KMS-11 (cell line): Measurements from ENCODE around the gene NFYB.

ENCODE experiments used
- H2AFZ ChIP-seq: fragments of 200-600 bp; sonication (generic); 2 replicates; pipeline ENCODE4 v1.6.1; 2016; ENCODE audit warnings: antibody characterized with exemption, mixed run types, low read depth
- H3K27ac ChIP-seq: fragments of 200-600 bp; sonication (generic); 2 replicates; pipeline ENCODE4 v1.6.1; 2016; ENCODE audit warnings: mild to moderate bottlenecking, mixed run types
- H3K27me3 ChIP-seq: fragments of 200-600 bp; sonication (generic); 2 replicates; pipeline ENCODE4 v1.6.1; 2017; ENCODE audit warnings: mild to moderate bottlenecking, low read depth, mixed run types, moderate library complexity; ENCODE audit not compliant: insufficient read depth
- H3K36me3 ChIP-seq: fragments of 200-600 bp; sonication (generic); 2 replicates; pipeline ENCODE4 v1.6.1; 2017; ENCODE audit warnings: mild to moderate bottlenecking, mixed run types; ENCODE audit not compliant: insufficient read depth
- H3K4me1 ChIP-seq: fragments of 200-600 bp; sonication (generic); 2 replicates; pipeline ENCODE4 v1.6.1; 2016; ENCODE audit warnings: mild to moderate bottlenecking, low read depth, mixed run types; ENCODE audit not compliant: poor library complexity, severe bottlenecking
- H3K4me2 ChIP-seq: fragments of 200-600 bp; sonication (generic); 2 replicates; pipeline ENCODE4 v1.7.0; 2016; ENCODE audit warnings: mild to moderate bottlenecking, mixed run types
- H3K4me3 ChIP-seq: fragments of 200-600 bp; sonication (generic); IDR thresholded peaks from 2 replicates; pipeline ENCODE4 v1.6.1; 2017; ENCODE audit warnings: low read depth, low read length, mixed read lengths; ENCODE audit not compliant: insufficient read depth
- H3K79me2 ChIP-seq: fragments of 200-600 bp; sonication (generic); 2 replicates; pipeline ENCODE4 v1.6.1; 2016; ENCODE audit warnings: low read depth, mixed run types; ENCODE audit not compliant: insufficient read depth
- H3K9ac ChIP-seq: fragments of 200-600 bp; sonication (generic); 2 replicates; pipeline ENCODE4 v1.6.1; 2016; ENCODE audit warnings: mild to moderate bottlenecking, mixed run types
- H4K20me1 ChIP-seq: fragments of 200-600 bp; sonication (generic); 2 replicates; pipeline ENCODE4 v1.6.1; 2016; ENCODE audit warnings: mild to moderate bottlenecking, mixed run types; ENCODE audit not compliant: insufficient read depth
- CTCF ChIP-seq: fragments of 200-600 bp; sonication (generic); conservative IDR thresholded peaks from 2 replicates; pipeline ENCODE4 v1.6.1; 2017; ENCODE audit warnings: low read depth, mild to moderate bottlenecking, antibody characterized with exemption, low read length, moderate library complexity, mixed read lengths

NFYB gene

GRCh38 chr12:104133321-104133720 is 4.7 kb downstream of the NFYB start:
- 0 out of 2 replicates have a peak, but pooled peaks cover 3% of the 10 kb centered on the region for H3K36me3 ChIP-seq

GRCh38 chr12:104132351-104132956 is 5.6 kb downstream of the NFYB start:
- H3K79me2 ChIP-seq: peaks cover 53% of the 10 kb centered on the region
- no peak for TF ChIP-seq CTCF
- no peak overlapping the region for H3K4me3 ChIP-seq
- no peaks in the 10 kb centered on the region for H3K27me3 ChIP-seq
- H4K20me1 ChIP-seq: no peaks in the 10 kb centered on the region
- peaks cover 18% of the 10 kb centered on the region for H3K4me1 ChIP-seq
- H2AFZ ChIP-seq: no peak overlapping the region
- H3K27ac ChIP-seq: no peak overlapping the region
- 0 out of 2 replicates have a peak, but pooled peaks cover 3% of the 10 kb centered on the region for H3K36me3 ChIP-seq
- H3K9ac ChIP-seq: no peak overlapping the region
- no peak overlapping the region for H3K4me2 ChIP-seq

More at GRCh38 chr12:104133321-104133720, 4.7 kb downstream of the NFYB start:
- Histone ChIP-seq H3K4me3 (no peak overlapping the region), H3K27ac (no peak overlapping the region), H3K4me2 (no peak overlapping the region), H3K79me2 (peaks cover 53% of the 10 kb centered on the region), H2AFZ (no peak overlapping the region), H3K27me3 (no peaks in the 10 kb centered on the region), H3K4me1 (peaks cover 18% of the 10 kb centered on the region), H3K9ac (no peak overlapping the region), H4K20me1 (no peaks in the 10 kb centered on the region)
- TF ChIP-seq CTCF: no peak

GRCh38 chr12:104131609-104132008 is 6.4 kb downstream of the NFYB start:
- H2AFZ ChIP-seq: no peak overlapping the region
- no peak overlapping the region for H3K4me2 ChIP-seq
- TF ChIP-seq CTCF: no peak
- H3K9ac ChIP-seq: no peak overlapping the region
- no peak overlapping the region for H3K4me3 ChIP-seq
- peaks cover 46% of the 10 kb centered on the region for H3K79me2 ChIP-seq
- no peaks in the 10 kb centered on the region for H3K27me3 ChIP-seq
- no peak overlapping the region for H3K27ac ChIP-seq
- H4K20me1 ChIP-seq: no peaks in the 10 kb centered on the region
- peaks cover 18% of the 10 kb centered on the region for H3K4me1 ChIP-seq
- H3K36me3 ChIP-seq: 0 out of 2 replicates have a peak, but pooled peaks cover 3% of the 10 kb centered on the region

- H3K79me2 ChIP-seq: peaks cover 38% of the 10 kb centered on the region
- TF ChIP-seq CTCF: no peak
- H3K4me1 ChIP-seq: peaks cover 10% of the 10 kb centered on the region
Measured at GRCh38 chr12:104130760-104131159, 7.2 kb downstream of the NFYB start.

More at GRCh38 chr12:104130760-104131159, 7.2 kb downstream of the NFYB start:
- Histone ChIP-seq H3K4me2 (no peak overlapping the region), H3K27me3 (no peaks in the 10 kb centered on the region), H3K4me3 (no peak overlapping the region), H3K27ac (no peak overlapping the region), H4K20me1 (no peaks in the 10 kb centered on the region), H3K9ac (no peak overlapping the region), H2AFZ (no peak overlapping the region), H3K36me3 (0 out of 2 replicates have a peak, but pooled peaks cover 3% of the 10 kb centered on the region)
